GM12875 (cell line): ENCODE measurements around the gene C22orf31.
"Not testable (repeated sequence)": the region's sequence is repeated elsewhere in the genome, so short reads cannot be mapped to it uniquely, and the experiment has no call there.

ENCODE experiments used
- H3K4me3 ChIP-seq: one replicate; pipeline ENCODE4 v1.5.1; 2011; ENCODE audit warnings: low read depth, low read length, control low read depth
- TF ChIP-seq, protein P1 (sequence below): IDR thresholded peaks from 2 replicates; pipeline ENCODE4 v1.5.1; 2011; ENCODE audit warnings: low read depth, mild to moderate bottlenecking, control low read depth, inconsistent platforms, low read length, moderate library complexity, borderline replicate concordance; ENCODE audit not compliant: insufficient read depth

The C22orf31 gene

GRCh38 chr22:29092243-29092642 lies 30.6 kb upstream of the C22orf31 start:
- TF ChIP-seq, protein P1, sequence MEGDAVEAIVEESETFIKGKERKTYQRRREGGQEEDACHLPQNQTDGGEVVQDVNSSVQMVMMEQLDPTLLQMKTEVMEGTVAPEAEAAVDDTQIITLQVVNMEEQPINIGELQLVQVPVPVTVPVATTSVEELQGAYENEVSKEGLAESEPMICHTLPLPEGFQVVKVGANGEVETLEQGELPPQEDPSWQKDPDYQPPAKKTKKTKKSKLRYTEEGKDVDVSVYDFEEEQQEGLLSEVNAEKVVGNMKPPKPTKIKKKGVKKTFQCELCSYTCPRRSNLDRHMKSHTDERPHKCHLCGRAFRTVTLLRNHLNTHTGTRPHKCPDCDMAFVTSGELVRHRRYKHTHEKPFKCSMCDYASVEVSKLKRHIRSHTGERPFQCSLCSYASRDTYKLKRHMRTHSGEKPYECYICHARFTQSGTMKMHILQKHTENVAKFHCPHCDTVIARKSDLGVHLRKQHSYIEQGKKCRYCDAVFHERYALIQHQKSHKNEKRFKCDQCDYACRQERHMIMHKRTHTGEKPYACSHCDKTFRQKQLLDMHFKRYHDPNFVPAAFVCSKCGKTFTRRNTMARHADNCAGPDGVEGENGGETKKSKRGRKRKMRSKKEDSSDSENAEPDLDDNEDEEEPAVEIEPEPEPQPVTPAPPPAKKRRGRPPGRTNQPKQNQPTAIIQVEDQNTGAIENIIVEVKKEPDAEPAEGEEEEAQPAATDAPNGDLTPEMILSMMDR, result no peak
- H3K4me3 ChIP-seq, result no peak overlapping the region

- no peak overlapping the region for H3K4me3 ChIP-seq
- TF ChIP-seq, protein P1, result no peak
Measured at GRCh38 chr22:29090039-29090438, 28.4 kb upstream of the C22orf31 start.

DNA sequence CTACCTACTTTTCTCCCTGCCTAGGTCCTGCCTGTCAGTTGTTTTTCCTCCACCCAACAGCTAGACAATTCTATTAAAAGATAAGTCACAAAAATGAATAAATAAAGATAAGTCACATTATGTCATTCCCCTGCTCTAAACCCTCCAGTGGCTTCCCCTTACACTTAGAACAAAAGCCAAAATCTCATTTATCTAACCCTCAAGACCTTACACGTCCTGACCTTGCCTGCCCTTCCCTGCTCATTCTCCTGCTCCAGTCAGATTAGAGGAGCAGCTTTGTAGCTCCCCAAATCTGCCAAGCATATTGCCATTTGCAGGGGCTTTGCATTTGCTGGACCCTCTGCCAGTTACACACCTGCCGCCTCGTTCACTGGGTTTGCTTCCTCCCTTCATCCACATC lies 27.9 kb upstream of the C22orf31 start:
- no peak overlapping the region for H3K4me3 ChIP-seq
- TF ChIP-seq, protein P1, result no peak

DNA sequence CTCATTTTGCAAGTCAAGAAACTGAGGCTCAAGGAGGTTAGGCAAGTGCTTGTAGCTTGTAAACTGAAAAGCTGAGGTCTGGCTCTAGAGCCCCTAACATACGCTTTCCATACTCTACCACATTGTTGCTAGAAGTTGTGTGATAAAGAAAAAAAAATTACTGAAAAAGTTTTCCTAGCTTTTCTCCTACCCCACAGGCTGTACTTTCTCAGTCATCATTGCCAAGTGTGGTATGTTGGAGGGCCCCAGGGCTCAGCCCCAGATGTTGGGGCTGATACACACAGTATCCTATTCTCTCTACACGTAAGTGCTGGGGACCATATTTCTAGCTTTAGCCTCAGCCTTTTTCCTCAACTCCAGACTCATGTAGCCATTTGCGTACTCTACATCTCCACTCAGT lies 27.2 kb upstream of the C22orf31 start:
- no peak overlapping the region for H3K4me3 ChIP-seq
- TF ChIP-seq, protein P1, result no peak

DNA sequence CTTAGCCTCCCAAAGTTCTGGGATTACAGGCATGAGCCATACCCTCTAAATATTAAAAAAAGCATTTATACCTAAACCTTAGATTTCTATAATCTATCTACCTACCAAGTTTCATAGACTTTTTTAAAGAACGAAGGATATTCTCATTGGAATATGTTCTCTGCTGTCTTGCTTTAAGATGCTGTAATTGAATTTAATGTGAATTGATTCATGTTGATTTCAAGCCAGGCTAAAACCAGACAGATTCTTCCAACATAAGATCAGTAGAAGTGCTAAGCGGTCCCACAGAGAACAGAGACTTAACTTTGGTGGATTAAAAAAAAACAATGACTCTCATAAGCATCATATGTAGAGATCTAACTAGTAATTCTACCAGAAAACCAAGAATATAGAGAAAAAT lies 25.4 kb upstream of the C22orf31 start:
- H3K4me3 ChIP-seq, result no peak overlapping the region
- TF ChIP-seq, protein P1, result no peak

- TF ChIP-seq, protein P1, result no peak
- no peak overlapping the region for H3K4me3 ChIP-seq
Measured at GRCh38 chr22:29083933-29084591, 22.4 kb upstream of the C22orf31 start.

DNA sequence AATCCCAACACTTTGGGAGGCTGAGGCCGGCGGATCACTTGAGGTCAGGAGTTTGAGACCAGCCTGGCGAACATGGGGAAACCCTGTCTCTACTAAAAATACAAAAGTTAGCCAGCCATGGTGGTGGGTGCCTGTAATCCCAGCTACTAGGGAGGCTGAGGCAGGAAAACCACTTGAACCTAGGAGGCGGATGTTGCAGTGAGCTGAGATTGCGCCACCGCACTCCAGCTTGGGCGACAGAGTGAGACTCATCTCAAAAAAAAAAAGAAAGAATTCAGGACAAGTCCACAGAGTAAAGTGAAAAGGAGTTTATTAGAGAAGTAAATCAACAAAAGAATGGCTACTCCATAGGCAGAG lies 21.9 kb upstream of the C22orf31 start:
- not testable (repeated sequence) for H3K4me3 ChIP-seq
